H1 (cell line): ENCODE data around the gene SRGAP3. TPM values are rescaled to one million over a fixed set of nuclear protein-coding genes. Genes with fewer than 3 reads are reported as not detected.

Experiments used
- CTCF ChIA-PET: fragments of 300-600 bp; sonication (Branson Sonifier 250); formaldehyde crosslinking; loops from one replicate; lab custom pipeline; 2021; ENCODE audit not compliant: partially characterized antibody; lab: Charles Lee
- POLR2A ChIA-PET: fragments of 300-600 bp; sonication (Branson Sonifier 250); formaldehyde crosslinking; loops from one replicate; lab custom pipeline; 2021; ENCODE audit warnings: inconsistent platforms; ENCODE audit not compliant: partially characterized antibody; lab: Charles Lee
- DNase-seq, 2 experiments: peaks; one replicate each; pipeline versions ENCODE4 v3.0.0 to v3.0.0-alpha.2; 2010 to 2022; ENCODE audit warnings: low spot score in 2 of 2, low read depth in 1 of 2, mixed read lengths in 1 of 2
- FAIRE-seq: peaks from 2 replicates; lab custom pipeline; 2011; peaks lifted over from hg19 to GRCh38; lab: Jason Lieb, UNC
- H2AFZ ChIP-seq: 2 replicates; pipeline ENCODE4 v1.8.1; 2012; ENCODE audit warnings: low read length, inconsistent platforms
- H2AK5ac ChIP-seq: 2 replicates; pipeline ENCODE4 v1.6.1; 2013; ENCODE audit warnings: low read depth, low read length
- H2BK120ac ChIP-seq: replicated peaks from 2 replicates; pipeline ENCODE3; 2013; ENCODE audit warnings: low read depth, low read length, inconsistent platforms
- H2BK12ac ChIP-seq: 2 replicates; pipeline ENCODE4 v1.6.1; 2013; ENCODE audit warnings: low read depth, low read length
- H2BK15ac ChIP-seq: 2 replicates; pipeline ENCODE4 v1.6.1; 2013; ENCODE audit warnings: low read length
- H2BK20ac ChIP-seq: 2 replicates; pipeline ENCODE4 v1.6.1; 2013; ENCODE audit warnings: low read length
- H2BK5ac ChIP-seq: 2 replicates; pipeline ENCODE4 v1.6.1; 2013; ENCODE audit warnings: low read depth, low read length
- H3K14ac ChIP-seq: 2 replicates; pipeline ENCODE4 v1.6.1; 2013; ENCODE audit warnings: inconsistent platforms; ENCODE audit not compliant: insufficient read length
- H3K18ac ChIP-seq: 2 replicates; pipeline ENCODE4 v1.6.1; 2013; ENCODE audit warnings: low read length; ENCODE audit errors: extremely low read depth
- H3K23ac ChIP-seq: 2 replicates; pipeline ENCODE4 v1.6.1; 2013; ENCODE audit warnings: inconsistent platforms; ENCODE audit not compliant: insufficient read length
- H3K23me2 ChIP-seq: 2 replicates; pipeline ENCODE4 v1.6.1; 2013; ENCODE audit warnings: low read depth, low read length
- H3K27ac ChIP-seq: 2 replicates; pipeline ENCODE4 v1.6.1; 2011; ENCODE audit warnings: low read depth, low read length, inconsistent platforms
- H3K27me3 ChIP-seq, 4 experiments: replicated peaks in 1 of 4; 1 replicate in 1 of 4; 2 replicates in 3 of 4; pipeline versions ENCODE4 v1.6.1 to v1.8.1; 2011 to 2013; ENCODE audit warnings: low read length in 3 of 4, mild to moderate bottlenecking in 3 of 4, inconsistent platforms in 2 of 4, mixed read lengths in 2 of 4, moderate library complexity in 1 of 4; ENCODE audit not compliant: control insufficient read depth in 3 of 4, insufficient read depth in 3 of 4; ENCODE audit errors: extremely low read depth in 1 of 4
- H3K36me3 ChIP-seq, 4 experiments: 2 replicates each; pipeline versions ENCODE4 v1.6.1 to v1.8.1; 2011 to 2013; ENCODE audit warnings: mild to moderate bottlenecking in 4 of 4, low read length in 3 of 4, moderate library complexity in 2 of 4, control low read depth in 1 of 4, inconsistent platforms in 1 of 4; ENCODE audit not compliant: insufficient read depth in 4 of 4, control insufficient read depth in 2 of 4
- H3K4ac ChIP-seq: replicated peaks from 2 replicates; pipeline ENCODE3; 2013; ENCODE audit warnings: low read length, low read depth, mixed read lengths, inconsistent platforms; ENCODE audit not compliant: insufficient read length
- H3K4me1 ChIP-seq, 4 experiments: replicated peaks in 1 of 4; 1 replicate in 1 of 4; 2 replicates in 3 of 4; pipeline versions ENCODE4 v1.6.1 to v1.8.1; 2011 to 2013; ENCODE audit warnings: low read length in 3 of 4, inconsistent platforms in 2 of 4, mixed read lengths in 1 of 4; ENCODE audit not compliant: insufficient read depth in 4 of 4, control insufficient read depth in 3 of 4
- H3K4me2 ChIP-seq, 2 experiments: 2 replicates each; pipeline versions ENCODE4 v1.6.1 to v1.8.1; 2011 to 2013; ENCODE audit warnings: low read depth in 2 of 2, low read length in 2 of 2, control low read depth in 1 of 2, inconsistent platforms in 1 of 2, mild to moderate bottlenecking in 1 of 2; ENCODE audit not compliant: insufficient read depth in 1 of 2
- H3K4me3 ChIP-seq, 4 experiments: fragments of 200-600, 300-600 bp in 1 of 4; sonication (generic), shearing (Covaris generic), sonication (Bioruptor Twin) in 1 of 4; 2 replicates each; pipeline versions ENCODE4 v1.5.1 to v1.8.1; 2011 to 2016; ENCODE audit warnings: low read length in 4 of 4, low read depth in 3 of 4, control low read depth in 2 of 4, inconsistent platforms in 2 of 4, mild to moderate bottlenecking in 2 of 4, mixed read lengths in 1 of 4, moderate library complexity in 1 of 4; ENCODE audit not compliant: insufficient read depth in 2 of 4; ENCODE audit errors: extremely low read depth in 1 of 4
- H3K56ac ChIP-seq: replicated peaks from 2 replicates; pipeline ENCODE3; 2013; ENCODE audit warnings: low read depth, mild to moderate bottlenecking, mixed read lengths, low read length, inconsistent platforms; ENCODE audit not compliant: insufficient read length
- H3K79me1 ChIP-seq: 2 replicates; pipeline ENCODE4 v1.6.1; 2013; ENCODE audit warnings: low read depth, low read length, control low read depth
- H3K79me2 ChIP-seq, 2 experiments: 2 replicates each; pipeline versions ENCODE4 v1.6.1 to v1.8.1; 2012 to 2013; ENCODE audit warnings: low read length in 2 of 2, mild to moderate bottlenecking in 2 of 2, inconsistent platforms in 1 of 2; ENCODE audit not compliant: insufficient read depth in 2 of 2, control insufficient read depth in 1 of 2
- H3K9ac ChIP-seq, 4 experiments: replicated peaks in 1 of 4; 1 replicate in 1 of 4; 2 replicates in 3 of 4; pipeline versions ENCODE4 v1.6.1 to v1.8.1; 2011 to 2013; ENCODE audit warnings: low read depth in 3 of 4, low read length in 3 of 4, control low read depth in 2 of 4, mild to moderate bottlenecking in 2 of 4, moderate library complexity in 2 of 4, inconsistent platforms in 1 of 4; ENCODE audit errors: extremely low read depth in 1 of 4
- H3K9me3 ChIP-seq, 2 experiments: 2 replicates each; pipeline versions ENCODE4 v1.6.1 to v1.8.1; 2012 to 2013; ENCODE audit warnings: mild to moderate bottlenecking in 2 of 2, moderate library complexity in 2 of 2, control low read depth in 1 of 2, inconsistent platforms in 1 of 2, low read depth in 1 of 2, low read length in 1 of 2, mixed read lengths in 1 of 2; ENCODE audit not compliant: insufficient read depth in 2 of 2
- H4K20me1 ChIP-seq, 2 experiments: replicated peaks in 1 of 2; 2 replicates each; pipeline versions ENCODE3 to v1.8.1; 2011 to 2013; ENCODE audit warnings: inconsistent platforms in 2 of 2, low read length in 2 of 2, mild to moderate bottlenecking in 1 of 2; ENCODE audit not compliant: insufficient read depth in 2 of 2, control insufficient read depth in 1 of 2
- H4K5ac ChIP-seq: 2 replicates; pipeline ENCODE4 v1.6.1; 2013; ENCODE audit warnings: low read length, low read depth, mixed read lengths, inconsistent platforms; ENCODE audit not compliant: insufficient read length
- H4K8ac ChIP-seq: 2 replicates; pipeline ENCODE4 v1.8.0; 2013; ENCODE audit warnings: mild to moderate bottlenecking, moderate library complexity, low read length, inconsistent platforms; ENCODE audit not compliant: insufficient read depth; ENCODE audit errors: extremely low read depth
- H4K91ac ChIP-seq: replicated peaks from 2 replicates; pipeline ENCODE3; 2013; ENCODE audit warnings: low read length, mixed read lengths, inconsistent platforms; ENCODE audit not compliant: insufficient read length
- ASH2L ChIP-seq: fragments of 200-600, 300-600 bp; sonication (generic); IDR thresholded peaks from one replicate; pipeline ENCODE4 v1.7.1; 2017; ENCODE audit warnings: low read length
- BCL11A ChIP-seq, 2 experiments: IDR thresholded peaks; one replicate each; pipeline ENCODE4 v1.6.1; 2011; ENCODE audit warnings: low read depth in 2 of 2, low read length in 2 of 2, mild to moderate bottlenecking in 2 of 2
- CEBPB ChIP-seq: IDR thresholded peaks from 2 replicates; pipeline ENCODE4 v1.6.1; 2012; ENCODE audit warnings: low read depth, low read length
- CHD2 ChIP-seq: IDR thresholded peaks from 2 replicates; pipeline ENCODE4 v1.6.1; 2012; ENCODE audit warnings: low read length, improper control_type of control experiment
- E2F6 ChIP-seq: IDR thresholded peaks from 2 replicates; pipeline ENCODE4 v1.6.1; 2012; ENCODE audit warnings: inconsistent platforms
- EGR1 ChIP-seq: IDR thresholded peaks from 2 replicates; pipeline ENCODE4 v1.6.1; 2011; ENCODE audit warnings: low read depth, low read length, borderline replicate concordance
- FOSL1 ChIP-seq: IDR thresholded peaks from 2 replicates; pipeline ENCODE4 v1.6.1; 2011; ENCODE audit warnings: mild to moderate bottlenecking, low read depth, low read length, moderate library complexity; ENCODE audit not compliant: insufficient read depth
- KDM5A ChIP-seq: fragments of 200-600 bp; IDR thresholded peaks from 2 replicates; pipeline ENCODE4 v1.7.1; 2012; ENCODE audit warnings: mild to moderate bottlenecking, low read length, inconsistent platforms, mixed read lengths
- PHF8 ChIP-seq: fragments of 200-600 bp; sonication (generic); conservative IDR thresholded peaks from 2 replicates; pipeline ENCODE4 v1.7.1; 2012; ENCODE audit warnings: low read depth, mild to moderate bottlenecking, inconsistent platforms, low read length, moderate library complexity
- RBBP5 ChIP-seq: IDR thresholded peaks from 2 replicates; pipeline ENCODE4 v1.7.1; 2012; ENCODE audit warnings: low read depth, mild to moderate bottlenecking, inconsistent platforms, low read length, moderate library complexity, borderline replicate concordance
- RFX5 ChIP-seq: IDR thresholded peaks from 2 replicates; pipeline ENCODE4 v1.6.1; 2011; ENCODE audit warnings: low read depth, low read length, improper control_type of control experiment, borderline replicate concordance
- SP2 ChIP-seq: IDR thresholded peaks from 2 replicates; pipeline ENCODE4 v1.6.1; 2012; ENCODE audit warnings: mild to moderate bottlenecking, low read length, inconsistent platforms
- TAF1 ChIP-seq: IDR thresholded peaks from 2 replicates; pipeline ENCODE4 v1.6.1; 2011; ENCODE audit warnings: mild to moderate bottlenecking, low read depth, low read length
- TBP ChIP-seq: IDR thresholded peaks from 2 replicates; pipeline ENCODE4 v1.6.1; 2011; ENCODE audit warnings: low read depth, low read length, improper control_type of control experiment
- WGBS, 2 experiments: shearing (Covaris generic) in 1 of 2; methylation state at CpG; one replicate each; pipeline versions ENCODE4 v1.1.6 to v1.1.7; 2013 to 2015; ENCODE audit warnings: low lambda C conversion rate in 2 of 2, mixed read lengths in 2 of 2, inconsistent platforms in 1 of 2, low coverage in 1 of 2, missing lambda C conversion rate in 1 of 2; ENCODE audit not compliant: insufficient replicate concordance in 2 of 2, insufficient coverage in 1 of 2, insufficient read length in 1 of 2; ENCODE audit errors: extremely low coverage in 1 of 2, missing lambda C conversion rate in 1 of 2; 5-methylcytosine and 5-hydroxymethylcytosine counted together
- polyA plus RNA-seq, 7 experiments: library from polyadenylated mRNA; depleted of rRNA in 3 of 7; stranded (reverse) in 5 of 7; unstranded in 2 of 7; fragments of >200 nt in 5 of 7; fragments of 200-250 nt in 2 of 7; gene quantifications; 1 replicate in 5 of 7; 2 replicates in 1 of 7; 4 replicates in 1 of 7; pipeline versions ENCODE4 v1.2.1 to v1.2.3, GENCODE V29; 2011 to 2013; ENCODE audit warnings: missing spikeins in 2 of 7, mixed read lengths in 2 of 7
- total RNA-seq: library from RNA; stranded (reverse); fragmentation: NEBNext Ultra II Directional; extraction: Animal tissue kit (Norgen Biotek cat#: 25700); gene quantifications from 2 replicates; pipeline ENCODE4 v1.2.1, GENCODE V29; 2021

Gene SRGAP3
- total and polyA plus RNA-seq, 2 of the 8 experiments (the other 6 are each of a cell fraction or from before 2014, with no cell fraction given), result 5.8 to 11.4 TPM

- no peak overlapping the region for H2BK15ac ChIP-seq
- H3K56ac ChIP-seq, result no peak overlapping the region
- no peak for FAIRE-seq
- no peak overlapping the region for H4K5ac ChIP-seq
- H2AFZ ChIP-seq, result no peak overlapping the region
- H3K18ac ChIP-seq, result no peak overlapping the region; the same call in 1 of the 2 replicates
- H2BK5ac ChIP-seq, result no peak overlapping the region
- H2BK12ac ChIP-seq, result no peak overlapping the region
- no peak overlapping the region for H4K8ac ChIP-seq
- H2AK5ac ChIP-seq, result no peak overlapping the region; the same call in 1 of the 2 replicates
- POLR2A ChIA-PET, result no interaction called here
- peak overlapping the region; percentile 59 to 74 (median 72); a peak in 5 of 8 replicates for H3K4me3 ChIP-seq
- H2BK20ac ChIP-seq, result peak overlapping the region; percentile 7; the same call in 1 of the 2 replicates
- H3K36me3 ChIP-seq, result no peaks in the 10 kb centered on the region
- H3K79me2 ChIP-seq, result no peaks in the 10 kb centered on the region; a peak in 1 of 4 replicates
- H3K23ac ChIP-seq, result no peak overlapping the region
- no peak overlapping the region for H3K4ac ChIP-seq
- peak overlapping the region; percentile 99 to 100 for H3K4me2 ChIP-seq
- CTCF ChIA-PET, result interaction anchor here (0.7 to 4.2 kb wide), 3 partner anchors 14 to 121 kb away, joined by 3 to 24 read pairs (median 4); no protein-coding TSS in a partner anchor
- no peaks in the 10 kb centered on the region; a peak in 1 of 7 replicates for H3K27me3 ChIP-seq
- DNase-seq, result no peak
- H4K20me1 ChIP-seq, result no peaks in the 10 kb centered on the region
- peaks cover 6% of the 10 kb centered on the region for H3K23me2 ChIP-seq
- H3K4me1 ChIP-seq, result peaks cover 7 to 23% (median 14%) of the 10 kb centered on the region in 4 experiments
- H3K9me3 ChIP-seq, result no peaks in the 10 kb centered on the region
- no peak overlapping the region for H3K14ac ChIP-seq
- H3K27ac ChIP-seq, result no peak overlapping the region
- no peak overlapping the region for H2BK120ac ChIP-seq
- H4K91ac ChIP-seq, result no peak overlapping the region
- WGBS, 2 experiments, result 88% methylated on average over 19 of the region's 19 CpGs; no CpG with 5 or more reads in 1 of the 2 experiments
- peaks cover 2% of the 10 kb centered on the region; the same call in 1 of the 2 replicates for H3K79me1 ChIP-seq
- peak overlapping the region in 1 of 4 experiments; percentile 31; a peak in 1 of 7 replicates for H3K9ac ChIP-seq
- no peak for TF ChIP-seq E2F6
- no peak for TF ChIP-seq EGR1
- TF ChIP-seq CEBPB, result no peak
- TF ChIP-seq ASH2L, result no peak
- no peak for TF ChIP-seq RBBP5
- no peak for TF ChIP-seq FOSL1
- TF ChIP-seq KDM5A, result no peak
- no peak for TF ChIP-seq SP2
- no peak for TF ChIP-seq PHF8
- no peak for TF ChIP-seq RFX5
- no peak for TF ChIP-seq TAF1
- no peak for TF ChIP-seq CHD2
- TF ChIP-seq BCL11A (IDR thresholded peaks at IDR 0.05; ENCODE audit: low read depth in 2 of 2, low read length in 2 of 2), result no peak
- no peak for TF ChIP-seq TBP
Observed at GRCh38 chr3:9247941-9248521, 1.4 kb downstream of the SRGAP3 start.
